HepG2 (cell line): ENCODE results near the gene LATS1. TPM values are rescaled to one million over a fixed set of nuclear protein-coding genes. Genes with fewer than 3 reads are reported as not detected.
A peak's percentile ranks its signal among the peaks of the same experiment; 100 is the strongest.

Experiments used
- ATAC-seq: fragments of 200-7000 bp; cut with Tn5 transposase; 3 replicates; pipeline ENCODE4 v1.9.1; 2020; ENCODE audit warnings: mild to moderate bottlenecking, moderate library complexity
- BruUV-seq: library from RNA; stranded (reverse); fragments of 400-500 nt; replicated peaks from 2 replicates; lab custom pipeline; 2021; lab: Mats Ljungman, UMichigan
- CTCF ChIA-PET: fragments of 300-600 bp; formaldehyde crosslinking; extraction: SDS; loops from one replicate; lab custom pipeline; 2021; ENCODE audit warnings: low total read pairs, inconsistent platforms, low intra/inter-chr PET ratio; lab: Yijun Ruan, JAX
- POLR2A ChIA-PET: fragments of 350-600 bp; sonication (Branson Sonifier 250); formaldehyde crosslinking; loops from one replicate; lab custom pipeline; 2020; ENCODE audit warnings: antibody characterized with exemption, inconsistent platforms; lab: Yijun Ruan, JAX
- DNase-seq: peaks from one replicate; pipeline ENCODE4 v3.0.0-alpha.2; 2015; ENCODE audit warnings: low spot score
- FAIRE-seq: peaks from 3 replicates; lab custom pipeline; 2011; peaks lifted over from hg19 to GRCh38; lab: Jason Lieb, UNC
- H2AFZ ChIP-seq: one replicate; pipeline ENCODE4 v1.6.1; 2011; ENCODE audit warnings: low read length, inconsistent platforms
- H3K27ac ChIP-seq: fragments of 300-600 bp; 3 replicates; pipeline ENCODE4 v1.8.0; 2011; ENCODE audit warnings: mixed run types, mild to moderate bottlenecking, mixed read lengths, low read length, inconsistent platforms; ENCODE audit not compliant: insufficient read depth; ENCODE audit errors: extremely low read length
- H3K27me3 ChIP-seq, 2 experiments: fragments of 200-600 bp in 1 of 2; 2 replicates in 1 of 2; 3 replicates in 1 of 2; pipeline versions ENCODE4 v1.6.0 to v1.8.0; 2011; ENCODE audit warnings: low read length in 2 of 2, mild to moderate bottlenecking in 2 of 2, moderate library complexity in 2 of 2, inconsistent platforms in 1 of 2; ENCODE audit not compliant: insufficient read depth in 2 of 2, control insufficient read depth in 1 of 2
- H3K36me3 ChIP-seq, 2 experiments: fragments of 200-600 bp in 1 of 2; replicated peaks in 1 of 2; 2 replicates in 1 of 2; 3 replicates in 1 of 2; pipeline versions ENCODE4 v1.5.1 to v1.8.0; 2011; ENCODE audit warnings: low read length in 2 of 2, inconsistent platforms in 1 of 2; ENCODE audit not compliant: insufficient read depth in 2 of 2, control insufficient read depth in 1 of 2
- H3K4me1 ChIP-seq: 2 replicates; pipeline ENCODE4 v1.5.1; 2012; ENCODE audit warnings: low read length, inconsistent platforms; ENCODE audit not compliant: insufficient read depth
- H3K4me2 ChIP-seq: 2 replicates; pipeline ENCODE4 v1.6.0; 2011; ENCODE audit warnings: low read depth, low read length, inconsistent platforms
- H3K4me3 ChIP-seq, 3 experiments: fragments of 200-600 bp in 1 of 3; sonication (generic), shearing (Covaris generic) in 1 of 3; replicated peaks in 1 of 3; 2 replicates each; pipeline ENCODE4 v1.5.1; 2011 to 2016; ENCODE audit warnings: low read length in 3 of 3, inconsistent platforms in 2 of 3, low read depth in 2 of 3, mild to moderate bottlenecking in 2 of 3, control low read depth in 1 of 3, mixed read lengths in 1 of 3; ENCODE audit not compliant: insufficient read depth in 1 of 3
- H3K79me2 ChIP-seq: one replicate; pipeline ENCODE4 v1.6.1; 2011; ENCODE audit warnings: low read length, inconsistent platforms; ENCODE audit not compliant: insufficient read depth
- H3K9ac ChIP-seq: 2 replicates; pipeline ENCODE4 v1.6.0; 2011; ENCODE audit warnings: mild to moderate bottlenecking, low read depth, low read length, inconsistent platforms; ENCODE audit not compliant: insufficient read depth
- H3K9me3 ChIP-seq: 2 replicates; pipeline ENCODE4 v1.5.1; 2012; ENCODE audit warnings: mild to moderate bottlenecking, low read length
- H4K20me1 ChIP-seq: 2 replicates; pipeline ENCODE4 v1.6.0; 2011; ENCODE audit warnings: inconsistent platforms, mild to moderate bottlenecking, low read length, moderate library complexity; ENCODE audit not compliant: insufficient read depth
- ELF3 ChIP-seq: IDR thresholded peaks from 2 replicates; pipeline ENCODE4 v1.6.1; 2016; ENCODE audit warnings: missing genetic modification reagents, missing compliant biosample characterization
- ELK4 ChIP-seq: sonication (generic); formaldehyde crosslinking; IDR thresholded peaks from 2 replicates; pipeline ENCODE4 v1.9.0; 2021; ENCODE audit warnings: missing genetic modification reagents, borderline replicate concordance
- FOXK1 ChIP-seq: sonication (generic); formaldehyde crosslinking; IDR thresholded peaks from 2 replicates; pipeline ENCODE4 v1.4.0; 2020; ENCODE audit warnings: low read depth, missing genetic modification reagents, borderline replicate concordance
- GZF1 ChIP-seq: sonication (generic); formaldehyde crosslinking; IDR thresholded peaks from 2 replicates; pipeline ENCODE4 v1.5.1; 2020; ENCODE audit warnings: mild to moderate bottlenecking, missing genetic modification reagents
- SUZ12 ChIP-seq: fragments of 150-350 bp; IDR thresholded peaks from 2 replicates; pipeline ENCODE4 v1.6.1; 2014; ENCODE audit warnings: low read depth, low read length
- ZBTB8A ChIP-seq: sonication (generic); formaldehyde crosslinking; IDR thresholded peaks from 2 replicates; pipeline ENCODE4 v1.4.0; 2020; ENCODE audit warnings: mild to moderate bottlenecking, low read depth, missing genetic modification reagents, borderline replicate concordance
- ZNF605 ChIP-seq: sonication (generic); formaldehyde crosslinking; IDR thresholded peaks from 2 replicates; pipeline ENCODE4 v1.8.0; 2022; ENCODE audit warnings: mild to moderate bottlenecking, missing genetic modification reagents
- ZNF740 ChIP-seq: sonication (generic); formaldehyde crosslinking; IDR thresholded peaks from 2 replicates; pipeline ENCODE4 v1.4.0; 2020; ENCODE audit warnings: missing genetic modification reagents
- WGBS: methylation state at CpG from one replicate; pipeline ENCODE4 v1.1.6; 2017; ENCODE audit warnings: low lambda C conversion rate; 5-methylcytosine and 5-hydroxymethylcytosine counted together
- in situ Hi-C: cut with HindIII; loops from 2 replicates; pipeline ENCODE4 v1.10.0; 2017; ENCODE audit warnings: low pct_unique_long_range_greater_than_20kb; ENCODE audit not compliant: extremely low pct_ligation_motif_present
- intact Hi-C: fragments of 100-400 bp; cut with micrococcal nuclease; formaldehyde crosslinking; loops from one replicate; pipeline ENCODE4 v1.10.0; 2022; ENCODE audit not compliant: unreplicated experiment
- polyA plus RNA-seq, 8 experiments: library from polyadenylated mRNA; depleted of rRNA in 3 of 8; stranded (reverse) in 7 of 8; unstranded in 1 of 8; fragments of >200 nt; fragmentation: Illumina TruSeq in 4 of 8; extraction: Trizol in 4 of 8; gene quantifications; 2 replicates each; pipeline versions ENCODE4 v1.2.1 to v1.2.3, GENCODE V29; 2011 to 2016; ENCODE audit warnings: low read depth in 4 of 8, missing spikeins in 1 of 8, mixed read lengths in 1 of 8; ENCODE audit not compliant: insufficient read depth in 1 of 8
- total RNA-seq, 5 experiments: library from RNA; depleted of rRNA; stranded (reverse); fragments of >200 nt; fragmentation: Illumina TruSeq; extraction: Trizol; gene quantifications; 2 replicates each; pipeline ENCODE4 v1.2.3, GENCODE V29; 2016; ENCODE audit warnings: low read depth in 1 of 5

Gene LATS1
- total and polyA plus RNA-seq, 2 of the 13 experiments (the other 11 are each of a cell fraction or from before 2014, with no cell fraction given): 9.9 to 12.6 TPM

DNA sequence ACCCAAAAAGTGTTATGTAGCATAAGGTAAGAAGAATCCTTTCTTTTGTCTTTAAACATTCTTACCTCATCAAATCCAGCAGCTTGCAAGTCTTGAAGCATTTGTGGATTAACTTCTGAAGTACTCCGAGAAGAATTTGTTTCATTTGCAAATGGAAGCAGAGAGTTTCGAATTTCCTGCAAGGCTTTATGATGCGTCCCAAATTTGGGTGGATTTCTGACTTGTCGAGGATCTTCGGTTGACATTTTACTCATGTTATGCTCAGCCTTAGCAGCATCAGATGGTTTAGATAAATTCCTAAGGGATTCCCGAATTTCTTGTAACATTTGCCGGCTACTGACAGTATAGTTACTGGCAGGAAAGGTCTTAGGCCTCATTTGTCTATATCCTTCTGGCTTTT is 16.2 kb downstream of the LATS1 start:
- FAIRE-seq (no peak), ATAC-seq (no peak), DNase-seq (no peak)
- peaks cover 86% of the 10 kb centered on the region for H3K79me2 ChIP-seq
- H3K4me3 ChIP-seq: no peak overlapping the region
- H3K36me3 ChIP-seq: peaks cover 11 to 48% of the 10 kb centered on the region in 2 experiments
- POLR2A ChIA-PET: no interaction called here
- no peak for TF ChIP-seq ZNF605 (CRISPR knock-in tag)
- no peak for TF ChIP-seq GZF1 (CRISPR knock-in tag)
- no peak for TF ChIP-seq ELF3 (CRISPR knock-in tag)
- no peak for TF ChIP-seq ZBTB8A (CRISPR knock-in tag)
- no peak for TF ChIP-seq FOXK1 (CRISPR knock-in tag)
- no peak for TF ChIP-seq ZNF740 (CRISPR knock-in tag)
- TF ChIP-seq ELK4 (CRISPR knock-in tag): no peak
- no peak for TF ChIP-seq SUZ12
- CTCF ChIA-PET: no interaction called here
- H2AFZ ChIP-seq: no peak overlapping the region
- H3K9me3 ChIP-seq: no peaks in the 10 kb centered on the region
- H3K27me3 ChIP-seq: no peaks in the 10 kb centered on the region
- intact Hi-C loops (no loop called here), in situ Hi-C loops (no loop called here)
- BruUV-seq: TSS peak; percentile 26
- WGBS: 97% methylated on average over 7 of the region's 7 CpGs
- no peak overlapping the region for H3K9ac ChIP-seq
- no peak overlapping the region for H3K27ac ChIP-seq
- H4K20me1 ChIP-seq: peaks cover 33% of the 10 kb centered on the region
- H3K4me1 ChIP-seq: no peaks in the 10 kb centered on the region
- no peak overlapping the region for H3K4me2 ChIP-seq
